Liver (tissue), 9 donors: ENCODE data around the gene TFDP1. TPM values are rescaled to one million over a fixed set of nuclear protein-coding genes. Genes with fewer than 3 reads are reported as not detected.
A peak's percentile ranks its signal among the peaks of the same experiment; 100 is the strongest.

Experiments used
- DNase-seq: peaks from one replicate; pipeline ENCODE4 v3.0.0-alpha.2; 2017; ENCODE audit warnings: low spot score
- H3K27ac ChIP-seq, 2 donors: one replicate each; pipeline ENCODE4 v1.7.0; 2013; ENCODE audit warnings: inconsistent platforms in 2 of 2, low read length in 2 of 2, control low read depth in 1 of 2, low read depth in 1 of 2, mild to moderate bottlenecking in 1 of 2
- H3K27me3 ChIP-seq, 4 donors: one replicate each; pipeline versions ENCODE4 v1.6.1 to v1.7.0; 2013; ENCODE audit warnings: low read length in 3 of 4, inconsistent platforms in 1 of 4, mild to moderate bottlenecking in 1 of 4, moderate library complexity in 1 of 4; ENCODE audit not compliant: control insufficient read depth in 4 of 4, insufficient read depth in 4 of 4
- H3K36me3 ChIP-seq, 4 donors: one replicate each; pipeline versions ENCODE4 v1.6.1 to v1.7.0; 2013; ENCODE audit warnings: low read length in 3 of 4, mild to moderate bottlenecking in 3 of 4, low read depth in 1 of 4, moderate library complexity in 1 of 4; ENCODE audit not compliant: control insufficient read depth in 4 of 4, insufficient read depth in 3 of 4
- H3K4me1 ChIP-seq, 4 donors: one replicate each; pipeline versions ENCODE4 v1.6.1 to v1.7.0; 2013; ENCODE audit warnings: low read length in 3 of 4, mild to moderate bottlenecking in 3 of 4, moderate library complexity in 1 of 4; ENCODE audit not compliant: control insufficient read depth in 4 of 4, insufficient read depth in 4 of 4
- H3K4me3 ChIP-seq, 3 donors: one replicate each; pipeline versions ENCODE4 v1.6.1 to v1.7.0; 2013; ENCODE audit warnings: low read length in 3 of 3, control low read depth in 1 of 3, low read depth in 1 of 3, mild to moderate bottlenecking in 1 of 3
- H3K9ac ChIP-seq, 2 donors: one replicate each; pipeline ENCODE4 v1.7.0; 2013; ENCODE audit warnings: low read length in 2 of 2, mild to moderate bottlenecking in 2 of 2, moderate library complexity in 2 of 2, control low read depth in 1 of 2, low read depth in 1 of 2
- H3K9me3 ChIP-seq, 4 donors: one replicate each; pipeline versions ENCODE4 v1.6.1 to v1.7.0; 2013; ENCODE audit warnings: low read length in 3 of 4; ENCODE audit not compliant: control insufficient read depth in 4 of 4
- ATF3 ChIP-seq: IDR thresholded peaks from 2 replicates; pipeline ENCODE4 v1.6.1; 2016; ENCODE audit warnings: antibody characterized with exemption
- CTCF ChIP-seq: fragments of 150-350 bp; IDR thresholded peaks from 2 replicates; pipeline ENCODE4 v1.5.1; 2017; ENCODE audit warnings: improper control_type of control experiment, low read depth, low read length; ENCODE audit not compliant: missing input control
- EGR1 ChIP-seq, 2 donors: IDR thresholded peaks; 2 replicates each; pipeline ENCODE4 v1.6.1; 2016 to 2018; ENCODE audit warnings: antibody characterized with exemption in 2 of 2, low read depth in 2 of 2
- FOXA1 ChIP-seq: IDR thresholded peaks from 2 replicates; pipeline ENCODE4 v1.6.1; 2016; ENCODE audit warnings: antibody characterized with exemption
- FOXA2 ChIP-seq: IDR thresholded peaks from 2 replicates; pipeline ENCODE4 v1.6.1; 2016; ENCODE audit warnings: antibody characterized with exemption
- GABPA ChIP-seq, 2 donors: IDR thresholded peaks in 1 of 2; conservative IDR thresholded peaks in 1 of 2; 2 replicates each; pipeline ENCODE4 v1.6.1; 2016; ENCODE audit warnings: antibody characterized with exemption in 2 of 2, mild to moderate bottlenecking in 1 of 2, moderate library complexity in 1 of 2
- HNF4G ChIP-seq: IDR thresholded peaks from 2 replicates; pipeline ENCODE4 v1.6.1; 2016; ENCODE audit warnings: antibody characterized with exemption
- JUND ChIP-seq, 2 donors: IDR thresholded peaks; 2 replicates each; pipeline ENCODE4 v1.6.1; 2016; ENCODE audit warnings: antibody characterized with exemption in 2 of 2
- MAX ChIP-seq: IDR thresholded peaks from 2 replicates; pipeline ENCODE4 v1.6.1; 2016; ENCODE audit warnings: antibody characterized with exemption
- NR2F2 ChIP-seq: IDR thresholded peaks from 2 replicates; pipeline ENCODE4 v1.6.1; 2016; ENCODE audit warnings: antibody characterized with exemption
- RAD21 ChIP-seq, 2 donors: IDR thresholded peaks; 2 replicates each; pipeline ENCODE4 v1.6.1; 2016; ENCODE audit warnings: antibody characterized with exemption in 2 of 2, mild to moderate bottlenecking in 2 of 2
- REST ChIP-seq: IDR thresholded peaks from 2 replicates; pipeline ENCODE4 v1.6.1; 2016; ENCODE audit warnings: antibody characterized with exemption, mild to moderate bottlenecking
- RXRA ChIP-seq, 2 donors: IDR thresholded peaks; 2 replicates each; pipeline ENCODE4 v1.6.1; 2017 to 2018; ENCODE audit warnings: antibody characterized with exemption in 2 of 2, mild to moderate bottlenecking in 1 of 2
- SP1 ChIP-seq: IDR thresholded peaks from 2 replicates; pipeline ENCODE4 v1.6.1; 2018; ENCODE audit warnings: antibody characterized with exemption, mild to moderate bottlenecking
- TAF1 ChIP-seq: conservative IDR thresholded peaks from 2 replicates; pipeline ENCODE4 v1.6.1; 2016; ENCODE audit warnings: antibody characterized with exemption, mild to moderate bottlenecking
- YY1 ChIP-seq: IDR thresholded peaks from 2 replicates; pipeline ENCODE4 v1.6.1; 2016; ENCODE audit warnings: antibody characterized with exemption, mild to moderate bottlenecking
- WGBS: extraction: QIAGEN DNeasy Blood & Tissue Kit; methylation state at CpG from one replicate; pipeline ENCODE4 v1.1.7; 2013; 5-methylcytosine and 5-hydroxymethylcytosine counted together
- polyA plus RNA-seq, 2 donors: library from polyadenylated mRNA; stranded (reverse) in 1 of 2; unstranded in 1 of 2; fragments of 200-250 nt in 1 of 2; fragments of >200 nt in 1 of 2; fragmentation: Nextera tagmentation in 1 of 2; extraction: Ambion mirVana in 1 of 2; gene quantifications; one replicate each; pipeline versions ENCODE4 v1.2.1 to v1.2.3, GENCODE V29; 2013 to 2015
- total RNA-seq, 2 donors: library from RNA; depleted of rRNA; stranded (reverse); fragments of >200 nt; gene quantifications; one replicate each; pipeline ENCODE4 v1.2.3, GENCODE V29; 2014
- donor health status: healthy.
- donor health status: healthy.
- donor health status: healthy.
- donor health status: healthy.
- donor health status: healthy.

The TFDP1 gene
- total and polyA plus RNA-seq, 4 donors = 9.9 to 140 (median 17.8) TPM

GRCh38 chr13:113545455-113545930, 39.1 kb upstream of the TFDP1 start:
- Histone ChIP-seq H3K36me3 (peaks cover 0 to 9% (median 0%) of the 10 kb centered on the region in 4 donors), H3K4me1 (peaks cover 0 to 4% (median 1%) of the 10 kb centered on the region in 4 donors), H3K27me3 (no peaks in the 10 kb centered on the region), H3K9me3 (no peaks in the 10 kb centered on the region), H3K4me3 (no peak overlapping the region), H3K9ac (no peak overlapping the region), H3K27ac (peak overlapping the region in 1 of 2 donors; percentile 3)
- WGBS = 80% methylated on average over 5 of the region's 5 CpGs
- DNase-seq = no peak
- TF ChIP-seq NR2F2 (no peak), YY1 (no peak), REST (no peak), ATF3 (no peak), FOXA2 (no peak), HNF4G (no peak), JUND (IDR thresholded peaks at IDR 0.05) (no peak), FOXA1 (no peak), TAF1 (no peak), EGR1 (IDR thresholded peaks at IDR 0.05; ENCODE audit: low read depth in 2 of 2) (no peak), RXRA (IDR thresholded peaks at IDR 0.05) (no peak)

GRCh38 chr13:113545931-113546516, 38.5 kb upstream of the TFDP1 start:
- TF ChIP-seq REST (no peak), RXRA (IDR thresholded peaks at IDR 0.05) (no peak), NR2F2 (no peak), ATF3 (no peak), GABPA (IDR thresholded peaks at IDR 0.05 in 1 of 2, conservative IDR thresholded peaks at IDR 0.05 in 1 of 2) (no peak), SP1 (no peak), FOXA2 (no peak), CTCF (no peak), MAX (no peak), JUND (IDR thresholded peaks at IDR 0.05) (no peak), TAF1 (no peak), EGR1 (IDR thresholded peaks at IDR 0.05; ENCODE audit: low read depth in 2 of 2) (no peak), RAD21 (IDR thresholded peaks at IDR 0.05) (no peak), FOXA1 (no peak)
- Histone ChIP-seq H3K36me3 (peaks cover 0 to 10% (median 0%) of the 10 kb centered on the region in 4 donors), H3K4me1 (peaks cover 0 to 4% (median 1%) of the 10 kb centered on the region in 4 donors), H3K9ac (no peak overlapping the region), H3K4me3 (no peak overlapping the region), H3K27ac (peak overlapping the region in 1 of 2 donors; percentile 3), H3K9me3 (no peaks in the 10 kb centered on the region), H3K27me3 (no peaks in the 10 kb centered on the region)
- DNase-seq = no peak
- 77% methylated on average over 22 of the region's 22 CpGs for WGBS
